ENCODE results near the gene LIPK. TPM values are rescaled to one million over a fixed set of nuclear protein-coding genes. Genes with fewer than 3 reads are reported as not detected.
"Not testable (repeated sequence)": the region's sequence is repeated elsewhere in the genome, so short reads cannot be mapped to it uniquely, and the experiment has no call there.

Gene LIPK
- total and polyA plus RNA-seq, 4 donors, result not detected

- not testable (repeated sequence) for H3K27ac ChIP-seq (ENCODE audit: low read depth in 1 of 2, low read length in 2 of 2); H3K36me3 ChIP-seq (ENCODE audit: control insufficient read depth in 4 of 4, insufficient read depth in 3 of 4, low read depth in 1 of 4, low read length in 3 of 4); H3K9me3 ChIP-seq (ENCODE audit: control insufficient read depth in 4 of 4, low read length in 3 of 4)
Observed at GRCh38 chr10:88663153-88663552, 42.9 kb upstream of the LIPK start.

GRCh38 chr10:88664142-88664541 is 41.9 kb upstream of the LIPK start, which contains the start of gene LIPF:
LIPF (plus strand) TSS chr10:88664442; CDS start chr10:88667298, 2,856 bp downstream.
- no peak for DNase-seq (ENCODE audit: low spot score)
- 34% methylated on average over 1 of the region's 1 CpG for WGBS
- Histone ChIP-seq H3K4me3 (ENCODE audit: low read depth in 1 of 3, low read length in 3 of 3) (no peak within 1 kb of the TSS), H3K4me1 (ENCODE audit: control insufficient read depth in 4 of 4, insufficient read depth in 4 of 4, low read length in 3 of 4) (no peaks in the 10 kb centered on the region), H3K9me3 (ENCODE audit: control insufficient read depth in 4 of 4, low read length in 3 of 4) (peaks cover 0 to 1% (median 0%) of the 10 kb centered on the region in 4 donors), H3K9ac (ENCODE audit: low read depth in 1 of 2, low read length in 2 of 2) (no peak within 1 kb of the TSS), H3K36me3 (ENCODE audit: control insufficient read depth in 4 of 4, insufficient read depth in 3 of 4, low read depth in 1 of 4, low read length in 3 of 4) (no peaks in the 10 kb centered on the region), H3K27me3 (ENCODE audit: control insufficient read depth in 4 of 4, insufficient read depth in 4 of 4, low read length in 3 of 4) (no peaks in the 10 kb centered on the region), H3K27ac (ENCODE audit: low read depth in 1 of 2, low read length in 2 of 2) (no peak within 1 kb of the TSS)
- TF ChIP-seq GABPA (IDR thresholded peaks at IDR 0.05 in 1 of 2, conservative IDR thresholded peaks at IDR 0.05 in 1 of 2) (no peak), REST (IDR thresholded peaks at IDR 0.05) (no peak), FOXA1 (IDR thresholded peaks at IDR 0.05) (no peak), RAD21 (IDR thresholded peaks at IDR 0.05) (no peak), FOXA2 (IDR thresholded peaks at IDR 0.05) (no peak), ATF3 (IDR thresholded peaks at IDR 0.05) (no peak), HNF4G (IDR thresholded peaks at IDR 0.05) (no peak), TAF1 (conservative IDR thresholded peaks at IDR 0.05) (no peak), SP1 (IDR thresholded peaks at IDR 0.05) (no peak), HNF4A (conservative IDR thresholded peaks at IDR 0.05) (no peak), ZBTB33 (IDR thresholded peaks at IDR 0.05) (no peak), NR2F2 (IDR thresholded peaks at IDR 0.05) (no peak), EGR1 (IDR thresholded peaks at IDR 0.05; ENCODE audit: low read depth in 2 of 2) (no peak), RXRA (IDR thresholded peaks at IDR 0.05) (no peak), JUND (IDR thresholded peaks at IDR 0.05) (no peak), CTCF (IDR thresholded peaks at IDR 0.05; ENCODE audit: low read depth, low read length, missing input control) (no peak), MAX (IDR thresholded peaks at IDR 0.05) (no peak)

More at GRCh38 chr10:88663153-88663552, 42.9 kb upstream of the LIPK start:
- H3K4me3 ChIP-seq (ENCODE audit: low read depth in 1 of 3, low read length in 3 of 3); H3K9ac ChIP-seq (ENCODE audit: low read depth in 1 of 2, low read length in 2 of 2); H3K4me1 ChIP-seq (ENCODE audit: control insufficient read depth in 4 of 4, insufficient read depth in 4 of 4, low read length in 3 of 4); DNase-seq (ENCODE audit: low spot score); H3K27me3 ChIP-seq (ENCODE audit: control insufficient read depth in 4 of 4, insufficient read depth in 4 of 4, low read length in 3 of 4): not testable (repeated sequence)
- WGBS, result 91% methylated on average over 2 of the region's 2 CpGs
